Measurements from ENCODE around the gene DPP6.
A peak's percentile ranks its signal among the peaks of the same experiment; 100 is the strongest.

The DPP6 gene

GRCh38 chr7:154484406-154484805, 432.2 kb downstream of the DPP6 start:
- TF ChIP-seq CTCF (conservative IDR thresholded peaks at IDR 0.05; ENCODE audit: control insufficient read depth, insufficient read depth, low read depth, low read length), result no peak
- no peak for DNase-seq (ENCODE audit: low read depth)
- H3K4me3 ChIP-seq (ENCODE audit: control insufficient read depth, low read depth, low read length), result no peak overlapping the region

- TF ChIP-seq CTCF (conservative IDR thresholded peaks at IDR 0.05; ENCODE audit: control insufficient read depth, insufficient read depth, low read depth, low read length), result no peak
- no peak overlapping the region for H3K4me3 ChIP-seq (ENCODE audit: control insufficient read depth, low read depth, low read length)
- DNase-seq (ENCODE audit: low read depth), result no peak
Measured at GRCh38 chr7:154484943-154485342, 432.7 kb downstream of the DPP6 start.

GRCh38 chr7:154489897-154490296, 437.7 kb downstream of the DPP6 start:
- H3K4me3 ChIP-seq (ENCODE audit: control insufficient read depth, low read depth, low read length), result no peak overlapping the region
- TF ChIP-seq CTCF (conservative IDR thresholded peaks at IDR 0.05; ENCODE audit: control insufficient read depth, insufficient read depth, low read depth, low read length), result no peak
- DNase-seq (ENCODE audit: low read depth), result no peak

- TF ChIP-seq CTCF (conservative IDR thresholded peaks at IDR 0.05; ENCODE audit: control insufficient read depth, insufficient read depth, low read depth, low read length), result no peak
- H3K4me3 ChIP-seq (ENCODE audit: control insufficient read depth, low read depth, low read length), result no peak overlapping the region
- DNase-seq (ENCODE audit: low read depth), result no peak
Measured at GRCh38 chr7:154493594-154493993, 441.4 kb downstream of the DPP6 start.

- H3K4me3 ChIP-seq (ENCODE audit: control insufficient read depth, low read depth, low read length), result no peak overlapping the region
- no peak for DNase-seq (ENCODE audit: low read depth)
- no peak for TF ChIP-seq CTCF (conservative IDR thresholded peaks at IDR 0.05; ENCODE audit: control insufficient read depth, insufficient read depth, low read depth, low read length)
Measured at GRCh38 chr7:154497751-154498150, 445.6 kb downstream of the DPP6 start.

- no peak overlapping the region for H3K4me3 ChIP-seq (ENCODE audit: control insufficient read depth, low read depth, low read length)
- peak; percentile 34 for DNase-seq (ENCODE audit: low read depth)
- TF ChIP-seq CTCF (conservative IDR thresholded peaks at IDR 0.05; ENCODE audit: control insufficient read depth, insufficient read depth, low read depth, low read length), result peak; percentile 44
Measured at GRCh38 chr7:154503962-154504550, 451.9 kb downstream of the DPP6 start.

- no peak overlapping the region for H3K4me3 ChIP-seq (ENCODE audit: control insufficient read depth, low read depth, low read length)
- TF ChIP-seq CTCF (conservative IDR thresholded peaks at IDR 0.05; ENCODE audit: control insufficient read depth, insufficient read depth, low read depth, low read length), result no peak
- DNase-seq (ENCODE audit: low read depth), result no peak
Measured at GRCh38 chr7:154504918-154505317, 452.7 kb downstream of the DPP6 start.

Measured in fibroblast of mammary gland (primary cell).